Smooth muscle cell (in vitro differentiated cells): ENCODE data around the gene AGRN. TPM values are rescaled to one million over a fixed set of nuclear protein-coding genes. Genes with fewer than 3 reads are reported as not detected.

Experiments
- DNase-seq: peaks from one replicate; lab custom pipeline; 2025; ENCODE audit not compliant: unreplicated experiment; lab: John Stamatoyannopoulos, UW
- H2AFZ ChIP-seq: fragments of 200-600 bp; sonication (generic); 2 replicates; pipeline ENCODE4 v1.6.0; 2016; ENCODE audit warnings: antibody characterized with exemption, low read depth, mild to moderate bottlenecking
- H3F3A ChIP-seq: fragments of 200-600 bp; sonication (generic); 2 replicates; pipeline ENCODE4 v1.6.0; 2017; ENCODE audit warnings: antibody characterized with exemption, low read depth
- H3K27ac ChIP-seq: fragments of 200-600 bp; sonication (generic); 2 replicates; pipeline ENCODE4 v1.5.1; 2016; ENCODE audit warnings: low read depth, mild to moderate bottlenecking
- H3K27me3 ChIP-seq: fragments of 200-600 bp; sonication (generic); 2 replicates; pipeline ENCODE4 v1.6.1; 2016; ENCODE audit warnings: low read depth, mild to moderate bottlenecking
- H3K36me3 ChIP-seq: fragments of 200-600 bp; sonication (generic); 2 replicates; pipeline ENCODE4 v1.5.1; 2016; ENCODE audit warnings: low read depth
- H3K4me1 ChIP-seq: fragments of 200-600 bp; sonication (generic); 2 replicates; pipeline ENCODE4 v1.5.1; 2016; ENCODE audit warnings: low read depth
- H3K4me2 ChIP-seq: fragments of 200-600 bp; sonication (generic); 2 replicates; pipeline ENCODE4 v1.6.0; 2016; ENCODE audit warnings: mild to moderate bottlenecking
- H3K4me3 ChIP-seq: fragments of 200-600 bp; sonication (generic); 2 replicates; pipeline ENCODE4 v1.5.1; 2016; ENCODE audit warnings: mild to moderate bottlenecking
- H3K79me2 ChIP-seq: fragments of 200-600 bp; sonication (generic); 2 replicates; pipeline ENCODE4 v1.6.0; 2016; ENCODE audit warnings: low read depth, mild to moderate bottlenecking
- H3K9ac ChIP-seq: fragments of 200-600 bp; sonication (generic); 2 replicates; pipeline ENCODE4 v1.6.0; 2016; ENCODE audit warnings: low read depth
- H3K9me3 ChIP-seq: fragments of 200-600 bp; sonication (generic); replicated peaks from 2 replicates; pipeline ENCODE4 v1.5.1; 2016; ENCODE audit warnings: low read depth
- H4K20me1 ChIP-seq: fragments of 200-600 bp; sonication (generic); 2 replicates; pipeline ENCODE4 v1.6.0; 2016; ENCODE audit warnings: low read depth
- WGBS: methylation state at CpG from one replicate; pipeline ENCODE4 v1.1.7; 2016; ENCODE audit warnings: low lambda C conversion rate; 5-methylcytosine and 5-hydroxymethylcytosine counted together
- polyA plus RNA-seq: library from polyadenylated mRNA; unstranded; fragments of >200 nt; fragmentation: Nextera tagmentation; extraction: Ambion mirVana; gene quantifications from 2 replicates; pipeline ENCODE4 v1.2.1, GENCODE V29; 2016
- total RNA-seq: library from RNA; depleted of rRNA; stranded (reverse); fragments of >200 nt; gene quantifications from 2 replicates; pipeline ENCODE4 v1.2.3, GENCODE V29; 2014
- TF ChIP-seq, protein P1 (sequence below): fragments of 200-600 bp; sonication (generic); IDR thresholded peaks from 2 replicates; pipeline ENCODE4 v1.5.1; 2017; ENCODE audit warnings: borderline replicate concordance, mild to moderate bottlenecking, antibody characterized with exemption; ENCODE audit not compliant: insufficient read depth, poor library complexity, severe bottlenecking

The AGRN gene
- total and polyA plus RNA-seq, 2 experiments from 2014 or later, result 17.5 to 24.7 TPM

DNA sequence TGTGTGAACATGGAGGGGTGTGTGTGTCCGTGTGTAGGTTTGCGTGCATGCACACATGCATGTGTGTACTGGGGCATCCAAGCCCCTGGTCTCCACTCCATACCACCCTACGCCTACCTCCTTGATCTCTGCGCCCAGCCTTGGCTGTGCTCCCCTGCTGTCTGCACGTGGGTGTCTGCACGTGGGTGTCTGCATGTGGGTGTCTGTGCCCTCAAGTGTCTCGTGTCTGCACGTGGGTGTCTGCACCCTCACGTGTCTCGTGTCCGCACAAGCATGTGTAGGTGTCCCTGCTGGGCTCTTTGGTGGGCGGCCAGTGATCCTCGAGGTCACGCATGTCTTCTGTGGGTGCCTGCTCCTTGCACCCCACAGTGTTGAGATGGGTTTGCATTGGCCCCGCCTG is 33.1 kb downstream of the AGRN start:
- Histone ChIP-seq H3K9me3 (no peaks in the 10 kb centered on the region), H4K20me1 (no peaks in the 10 kb centered on the region), H3K9ac (no peak overlapping the region), H3K4me3 (no peak overlapping the region), H3K27ac (no peak overlapping the region), H2AFZ (no peak overlapping the region), H3K4me1 (no peaks in the 10 kb centered on the region), H3F3A (no peaks in the 10 kb centered on the region), H3K27me3 (peaks cover 1% of the 10 kb centered on the region), H3K36me3 (no peaks in the 10 kb centered on the region), H3K4me2 (no peak overlapping the region), H3K79me2 (no peaks in the 10 kb centered on the region)
- no peak for DNase-seq
- TF ChIP-seq, protein P1, sequence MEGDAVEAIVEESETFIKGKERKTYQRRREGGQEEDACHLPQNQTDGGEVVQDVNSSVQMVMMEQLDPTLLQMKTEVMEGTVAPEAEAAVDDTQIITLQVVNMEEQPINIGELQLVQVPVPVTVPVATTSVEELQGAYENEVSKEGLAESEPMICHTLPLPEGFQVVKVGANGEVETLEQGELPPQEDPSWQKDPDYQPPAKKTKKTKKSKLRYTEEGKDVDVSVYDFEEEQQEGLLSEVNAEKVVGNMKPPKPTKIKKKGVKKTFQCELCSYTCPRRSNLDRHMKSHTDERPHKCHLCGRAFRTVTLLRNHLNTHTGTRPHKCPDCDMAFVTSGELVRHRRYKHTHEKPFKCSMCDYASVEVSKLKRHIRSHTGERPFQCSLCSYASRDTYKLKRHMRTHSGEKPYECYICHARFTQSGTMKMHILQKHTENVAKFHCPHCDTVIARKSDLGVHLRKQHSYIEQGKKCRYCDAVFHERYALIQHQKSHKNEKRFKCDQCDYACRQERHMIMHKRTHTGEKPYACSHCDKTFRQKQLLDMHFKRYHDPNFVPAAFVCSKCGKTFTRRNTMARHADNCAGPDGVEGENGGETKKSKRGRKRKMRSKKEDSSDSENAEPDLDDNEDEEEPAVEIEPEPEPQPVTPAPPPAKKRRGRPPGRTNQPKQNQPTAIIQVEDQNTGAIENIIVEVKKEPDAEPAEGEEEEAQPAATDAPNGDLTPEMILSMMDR, result no peak
- WGBS, result 100% methylated on average over 12 of the region's 15 CpGs

DNA sequence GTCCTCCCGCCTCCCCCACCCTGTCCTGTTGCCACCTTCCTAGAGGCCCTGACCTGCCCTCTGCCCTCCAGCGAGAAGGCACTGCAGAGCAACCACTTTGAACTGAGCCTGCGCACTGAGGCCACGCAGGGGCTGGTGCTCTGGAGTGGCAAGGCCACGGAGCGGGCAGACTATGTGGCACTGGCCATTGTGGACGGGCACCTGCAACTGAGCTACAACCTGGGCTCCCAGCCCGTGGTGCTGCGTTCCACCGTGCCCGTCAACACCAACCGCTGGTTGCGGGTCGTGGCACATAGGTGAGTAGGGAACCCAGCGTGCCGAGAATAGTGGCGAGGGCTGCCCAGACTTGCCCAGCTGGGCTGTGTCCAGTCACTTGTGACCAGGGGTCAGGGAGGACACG is 33.8 kb downstream of the AGRN start:
- Histone ChIP-seq H3K27ac (no peak overlapping the region), H3K36me3 (no peaks in the 10 kb centered on the region), H3K27me3 (peaks cover 8% of the 10 kb centered on the region), H3K4me3 (no peak overlapping the region), H3K4me2 (no peak overlapping the region), H3K9ac (no peak overlapping the region), H4K20me1 (no peaks in the 10 kb centered on the region), H3K79me2 (no peaks in the 10 kb centered on the region), H3F3A (no peaks in the 10 kb centered on the region), H3K9me3 (no peaks in the 10 kb centered on the region), H2AFZ (no peak overlapping the region), H3K4me1 (peaks cover 4% of the 10 kb centered on the region)
- WGBS, result 98% methylated on average over 16 of the region's 18 CpGs
- DNase-seq, result no peak
- TF ChIP-seq, protein P1, result no peak

DNA sequence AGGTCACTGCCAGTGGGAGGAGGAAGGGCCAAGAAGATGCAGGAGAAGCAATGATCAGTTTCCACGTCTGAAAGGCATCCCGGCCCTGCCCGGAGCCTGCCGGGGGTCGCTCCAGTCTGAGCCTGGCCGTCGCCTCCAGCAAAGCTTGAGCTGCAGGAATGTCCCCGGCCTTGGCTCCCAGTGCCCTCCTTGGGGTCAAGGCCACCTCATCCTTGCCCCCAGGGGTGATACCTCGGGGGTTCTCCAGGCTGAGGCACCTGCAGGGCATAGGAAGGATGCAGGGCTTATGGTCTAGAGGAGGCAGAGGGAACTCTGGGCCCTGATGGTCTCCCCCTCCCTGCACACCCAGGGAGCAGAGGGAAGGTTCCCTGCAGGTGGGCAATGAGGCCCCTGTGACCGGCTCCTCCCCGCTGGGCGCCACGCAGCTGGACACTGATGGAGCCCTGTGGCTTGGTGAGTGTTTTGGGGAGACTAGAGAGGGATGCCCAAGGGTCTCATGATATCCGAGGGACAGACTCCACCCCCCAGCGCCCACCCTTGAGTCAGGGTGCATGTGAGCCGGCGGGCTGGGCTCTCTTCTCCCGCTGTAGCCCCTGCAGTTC is 34.3 kb downstream of the AGRN start:
- Histone ChIP-seq H3K9me3 (no peaks in the 10 kb centered on the region), H3K9ac (no peak overlapping the region), H3K4me1 (peaks cover 8% of the 10 kb centered on the region), H3K4me3 (no peak overlapping the region), H3K36me3 (no peaks in the 10 kb centered on the region), H3K4me2 (no peak overlapping the region), H3K27ac (no peak overlapping the region), H3K27me3 (peaks cover 9% of the 10 kb centered on the region), H2AFZ (no peak overlapping the region), H3F3A (no peaks in the 10 kb centered on the region), H4K20me1 (no peaks in the 10 kb centered on the region), H3K79me2 (no peaks in the 10 kb centered on the region)
- 96% methylated on average over 13 of the region's 18 CpGs for WGBS
- no peak for DNase-seq
- TF ChIP-seq, protein P1, result no peak

DNA sequence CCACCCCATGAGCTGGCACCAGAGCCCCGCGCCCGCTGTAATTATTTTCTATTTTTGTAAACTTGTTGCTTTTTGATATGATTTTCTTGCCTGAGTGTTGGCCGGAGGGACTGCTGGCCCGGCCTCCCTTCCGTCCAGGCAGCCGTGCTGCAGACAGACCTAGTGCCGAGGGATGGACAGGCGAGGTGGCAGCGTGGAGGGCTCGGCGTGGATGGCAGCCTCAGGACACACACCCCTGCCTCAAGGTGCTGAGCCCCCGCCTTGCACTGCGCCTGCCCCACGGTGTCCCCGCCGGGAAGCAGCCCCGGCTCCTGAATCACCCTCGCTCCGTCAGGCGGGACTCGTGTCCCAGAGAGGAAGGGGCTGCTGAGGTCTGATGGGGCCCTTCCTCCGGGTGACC is 35.1 kb downstream of the AGRN start:
- Histone ChIP-seq H3K4me3 (no peak overlapping the region), H3K36me3 (no peaks in the 10 kb centered on the region), H3F3A (no peaks in the 10 kb centered on the region), H3K4me2 (no peak overlapping the region), H3K79me2 (no peaks in the 10 kb centered on the region), H4K20me1 (no peaks in the 10 kb centered on the region), H3K27me3 (peaks cover 12% of the 10 kb centered on the region), H3K4me1 (peaks cover 11% of the 10 kb centered on the region), H3K27ac (no peak overlapping the region), H3K9me3 (no peaks in the 10 kb centered on the region), H3K9ac (no peak overlapping the region), H2AFZ (no peak overlapping the region)
- DNase-seq, result no peak
- 87% methylated on average over 22 of the region's 23 CpGs for WGBS
- TF ChIP-seq, protein P1, result no peak
